Panc1 (cell line): ENCODE data around the gene SECTM1.

Experiments used
- TCF7L2 ChIP-seq: IDR thresholded peaks from 2 replicates; pipeline ENCODE4 v1.6.1; 2011; ENCODE audit warnings: mild to moderate bottlenecking, low read depth, low read length, inconsistent platforms
- TF ChIP-seq, protein P1 (sequence below): fragments of 450-650 bp; IDR thresholded peaks from 2 replicates; pipeline ENCODE4 v1.5.1; 2017; ENCODE audit warnings: mild to moderate bottlenecking

DNA sequence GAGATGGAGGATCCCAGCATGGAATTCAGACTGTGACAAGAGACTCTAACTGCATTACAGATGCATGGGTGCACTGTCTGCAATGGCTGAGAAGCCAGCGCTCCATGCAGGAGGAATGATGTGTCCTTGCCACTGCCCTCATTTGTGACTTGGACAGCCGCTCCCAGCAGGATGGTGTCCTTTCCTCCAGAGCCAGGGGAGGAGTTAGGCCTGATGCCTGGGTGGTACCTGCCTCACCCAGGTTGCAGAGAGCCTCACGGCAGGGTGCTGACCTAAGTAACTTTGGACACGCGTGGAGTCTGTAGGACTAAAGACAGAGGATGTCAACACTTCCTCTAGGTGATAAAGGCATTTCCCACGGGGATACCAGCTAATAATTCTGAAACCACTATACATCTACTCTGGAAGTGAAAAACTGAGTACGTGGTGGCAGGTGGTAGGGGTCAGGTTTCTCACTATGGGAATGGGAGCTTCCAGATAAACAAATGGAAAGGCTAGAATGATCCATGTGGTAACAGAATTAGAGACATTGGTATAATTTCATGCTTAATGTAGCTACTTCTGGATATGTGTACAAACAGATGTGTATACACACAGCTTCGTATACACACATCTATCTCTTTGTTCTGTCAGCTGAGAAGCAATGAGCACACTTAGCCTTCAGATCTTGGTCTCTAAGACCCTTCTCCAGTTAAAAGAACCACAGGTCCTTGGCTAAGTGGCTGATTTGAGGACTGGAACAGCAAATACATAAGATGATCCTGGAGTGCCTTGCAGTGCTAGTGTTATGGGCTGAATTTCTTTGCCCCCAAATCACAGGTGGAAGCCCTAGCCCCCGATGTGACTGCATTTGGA lies 46.3 kb downstream of the SECTM1 start:
- TF ChIP-seq TCF7L2 = no peak
- TF ChIP-seq, protein P1, sequence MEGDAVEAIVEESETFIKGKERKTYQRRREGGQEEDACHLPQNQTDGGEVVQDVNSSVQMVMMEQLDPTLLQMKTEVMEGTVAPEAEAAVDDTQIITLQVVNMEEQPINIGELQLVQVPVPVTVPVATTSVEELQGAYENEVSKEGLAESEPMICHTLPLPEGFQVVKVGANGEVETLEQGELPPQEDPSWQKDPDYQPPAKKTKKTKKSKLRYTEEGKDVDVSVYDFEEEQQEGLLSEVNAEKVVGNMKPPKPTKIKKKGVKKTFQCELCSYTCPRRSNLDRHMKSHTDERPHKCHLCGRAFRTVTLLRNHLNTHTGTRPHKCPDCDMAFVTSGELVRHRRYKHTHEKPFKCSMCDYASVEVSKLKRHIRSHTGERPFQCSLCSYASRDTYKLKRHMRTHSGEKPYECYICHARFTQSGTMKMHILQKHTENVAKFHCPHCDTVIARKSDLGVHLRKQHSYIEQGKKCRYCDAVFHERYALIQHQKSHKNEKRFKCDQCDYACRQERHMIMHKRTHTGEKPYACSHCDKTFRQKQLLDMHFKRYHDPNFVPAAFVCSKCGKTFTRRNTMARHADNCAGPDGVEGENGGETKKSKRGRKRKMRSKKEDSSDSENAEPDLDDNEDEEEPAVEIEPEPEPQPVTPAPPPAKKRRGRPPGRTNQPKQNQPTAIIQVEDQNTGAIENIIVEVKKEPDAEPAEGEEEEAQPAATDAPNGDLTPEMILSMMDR = no peak
